Sigmoid colon (tissue), 4 donors: ENCODE measurements around the gene SLC7A14.

Experiments used
- EP300 ChIP-seq, 4 donors: sonication (generic); formaldehyde crosslinking; IDR thresholded peaks; one replicate each; pipeline ENCODE4 v1.6.1; 2017; ENCODE audit warnings: antibody characterized with exemption in 4 of 4
- POLR2A ChIP-seq, 2 donors: fragments of 450-650 bp; IDR thresholded peaks; one replicate each; pipeline ENCODE4 v1.6.1; 2016; ENCODE audit warnings: antibody characterized with exemption in 2 of 2, mild to moderate bottlenecking in 2 of 2, moderate library complexity in 2 of 2
- TF ChIP-seq, protein P1 (sequence below), 4 experiments: fragments of 450-650 bp in 3 of 4; fragments of 200-600 bp in 1 of 4; IDR thresholded peaks; one replicate each; pipeline ENCODE4 v1.5.1; 2016 to 2019; ENCODE audit warnings: antibody characterized with exemption in 4 of 4, mild to moderate bottlenecking in 3 of 4, moderate library complexity in 2 of 4

DNA sequence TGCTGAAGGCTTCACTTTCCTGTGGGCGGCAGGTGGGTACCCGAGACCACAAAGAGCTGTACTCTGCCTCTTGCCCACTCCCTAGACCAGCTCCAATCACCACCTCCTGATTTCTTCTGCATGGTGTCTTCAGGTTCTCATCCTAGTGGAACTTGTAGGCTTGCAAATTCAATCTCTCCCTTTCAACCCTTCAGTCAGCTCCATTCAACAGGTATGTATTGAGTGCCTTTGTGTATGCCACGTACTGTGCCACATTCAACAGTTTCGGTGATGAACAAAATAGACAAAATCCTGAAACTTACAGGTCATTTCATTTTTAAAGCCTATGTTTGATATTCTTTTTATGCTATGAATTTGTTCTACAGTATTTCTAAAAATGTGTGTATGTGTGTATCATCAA lies 172.6 kb downstream of the SLC7A14 start:
- TF ChIP-seq, protein P1, sequence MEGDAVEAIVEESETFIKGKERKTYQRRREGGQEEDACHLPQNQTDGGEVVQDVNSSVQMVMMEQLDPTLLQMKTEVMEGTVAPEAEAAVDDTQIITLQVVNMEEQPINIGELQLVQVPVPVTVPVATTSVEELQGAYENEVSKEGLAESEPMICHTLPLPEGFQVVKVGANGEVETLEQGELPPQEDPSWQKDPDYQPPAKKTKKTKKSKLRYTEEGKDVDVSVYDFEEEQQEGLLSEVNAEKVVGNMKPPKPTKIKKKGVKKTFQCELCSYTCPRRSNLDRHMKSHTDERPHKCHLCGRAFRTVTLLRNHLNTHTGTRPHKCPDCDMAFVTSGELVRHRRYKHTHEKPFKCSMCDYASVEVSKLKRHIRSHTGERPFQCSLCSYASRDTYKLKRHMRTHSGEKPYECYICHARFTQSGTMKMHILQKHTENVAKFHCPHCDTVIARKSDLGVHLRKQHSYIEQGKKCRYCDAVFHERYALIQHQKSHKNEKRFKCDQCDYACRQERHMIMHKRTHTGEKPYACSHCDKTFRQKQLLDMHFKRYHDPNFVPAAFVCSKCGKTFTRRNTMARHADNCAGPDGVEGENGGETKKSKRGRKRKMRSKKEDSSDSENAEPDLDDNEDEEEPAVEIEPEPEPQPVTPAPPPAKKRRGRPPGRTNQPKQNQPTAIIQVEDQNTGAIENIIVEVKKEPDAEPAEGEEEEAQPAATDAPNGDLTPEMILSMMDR (IDR thresholded peaks at IDR 0.05) = no peak
- TF ChIP-seq EP300 (IDR thresholded peaks at IDR 0.05) (no peak), POLR2A (IDR thresholded peaks at IDR 0.05) (no peak)
